Activated naive CD8-positive, alpha-beta T cell (primary cell): ENCODE results near the gene EPC2.

Experiments
- H3K27ac Mint-ChIP-seq: one replicate; pipeline ENCODE4 v1.8.0; 2021; ENCODE audit warnings: mixed read lengths
- H3K27me3 Mint-ChIP-seq: one replicate; pipeline ENCODE4 v1.8.0; 2021; ENCODE audit warnings: mixed read lengths
- H3K36me3 Mint-ChIP-seq: one replicate; pipeline ENCODE4 v1.8.0; 2021; ENCODE audit warnings: mixed read lengths
- H3K4me1 Mint-ChIP-seq: one replicate; pipeline ENCODE4 v1.8.0; 2021; ENCODE audit warnings: low read depth, mixed read lengths
- H3K4me3 Mint-ChIP-seq: one replicate; pipeline ENCODE4 v1.8.0; 2021; ENCODE audit warnings: mild to moderate bottlenecking, mixed read lengths
- H3K9me3 Mint-ChIP-seq: one replicate; pipeline ENCODE4 v1.8.0; 2021; ENCODE audit warnings: low read depth, mixed read lengths

Gene EPC2, protein sequence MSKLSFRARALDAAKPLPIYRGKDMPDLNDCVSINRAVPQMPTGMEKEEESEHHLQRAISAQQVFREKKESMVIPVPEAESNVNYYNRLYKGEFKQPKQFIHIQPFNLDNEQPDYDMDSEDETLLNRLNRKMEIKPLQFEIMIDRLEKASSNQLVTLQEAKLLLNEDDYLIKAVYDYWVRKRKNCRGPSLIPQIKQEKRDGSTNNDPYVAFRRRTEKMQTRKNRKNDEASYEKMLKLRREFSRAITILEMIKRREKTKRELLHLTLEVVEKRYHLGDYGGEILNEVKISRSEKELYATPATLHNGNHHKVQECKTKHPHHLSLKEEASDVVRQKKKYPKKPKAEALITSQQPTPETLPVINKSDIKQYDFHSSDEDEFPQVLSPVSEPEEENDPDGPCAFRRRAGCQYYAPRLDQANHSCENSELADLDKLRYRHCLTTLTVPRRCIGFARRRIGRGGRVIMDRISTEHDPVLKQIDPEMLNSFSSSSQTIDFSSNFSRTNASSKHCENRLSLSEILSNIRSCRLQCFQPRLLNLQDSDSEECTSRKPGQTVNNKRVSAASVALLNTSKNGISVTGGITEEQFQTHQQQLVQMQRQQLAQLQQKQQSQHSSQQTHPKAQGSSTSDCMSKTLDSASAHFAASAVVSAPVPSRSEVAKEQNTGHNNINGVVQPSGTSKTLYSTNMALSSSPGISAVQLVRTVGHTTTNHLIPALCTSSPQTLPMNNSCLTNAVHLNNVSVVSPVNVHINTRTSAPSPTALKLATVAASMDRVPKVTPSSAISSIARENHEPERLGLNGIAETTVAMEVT

DNA sequence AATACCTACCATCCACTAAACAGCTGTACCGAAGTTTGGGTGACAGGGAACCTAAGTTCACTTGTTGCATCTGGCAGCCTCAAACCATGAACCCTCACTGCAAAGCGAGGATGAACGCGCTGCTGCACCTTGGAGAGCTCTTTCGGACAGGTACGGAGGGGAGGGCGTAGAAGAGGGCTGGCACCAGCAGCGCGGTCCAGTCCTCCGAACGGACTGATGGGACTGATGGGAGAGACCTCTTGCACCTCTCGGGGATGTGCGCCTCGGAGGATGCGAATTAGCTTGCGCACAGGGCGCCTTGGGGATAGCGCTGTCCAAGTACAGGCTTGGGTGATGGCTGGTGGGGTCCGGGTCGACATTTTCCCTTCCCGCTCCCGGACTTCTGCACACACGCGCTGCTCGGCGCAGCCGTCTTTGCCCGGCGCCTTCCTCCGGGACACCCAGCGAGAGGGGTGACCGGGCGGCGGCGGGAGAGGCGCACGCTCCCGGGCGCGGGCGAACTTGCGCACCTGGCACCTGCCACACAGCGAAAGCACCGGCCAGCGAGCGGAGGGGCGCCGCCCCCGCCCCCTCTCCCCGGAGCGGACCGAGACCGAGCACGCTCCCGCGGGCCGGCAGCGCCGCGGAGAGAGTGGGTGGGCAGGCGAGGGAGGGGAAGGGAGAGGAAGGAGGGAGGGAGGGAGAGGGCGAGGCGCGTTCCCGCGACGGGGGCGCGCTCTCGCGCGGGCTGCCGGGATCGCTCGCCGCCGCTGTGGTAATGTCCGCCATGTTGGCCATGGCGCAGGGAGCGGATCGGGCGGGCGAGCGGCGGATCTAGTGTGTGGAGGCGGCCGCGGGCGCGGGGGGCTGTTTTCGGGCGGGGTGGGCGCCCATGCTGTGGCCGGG lies at the start of gene EPC2:
Gene EPC2, plus strand, starts transcription at position 754 of the 885 bp plus-strand sequence. CDS start 267 bp downstream, outside the sequence.
- Mint-ChIP-seq H3K4me1 (peaks cover 36% of the 10 kb centered on the region), H3K27ac (peak within 1 kb of the TSS; percentile 97), H3K4me3 (peak within 1 kb of the TSS; percentile 97), H3K9me3 (no peaks in the 10 kb centered on the region), H3K27me3 (no peaks in the 10 kb centered on the region), H3K36me3 (peaks cover 6% of the 10 kb centered on the region)

DNA sequence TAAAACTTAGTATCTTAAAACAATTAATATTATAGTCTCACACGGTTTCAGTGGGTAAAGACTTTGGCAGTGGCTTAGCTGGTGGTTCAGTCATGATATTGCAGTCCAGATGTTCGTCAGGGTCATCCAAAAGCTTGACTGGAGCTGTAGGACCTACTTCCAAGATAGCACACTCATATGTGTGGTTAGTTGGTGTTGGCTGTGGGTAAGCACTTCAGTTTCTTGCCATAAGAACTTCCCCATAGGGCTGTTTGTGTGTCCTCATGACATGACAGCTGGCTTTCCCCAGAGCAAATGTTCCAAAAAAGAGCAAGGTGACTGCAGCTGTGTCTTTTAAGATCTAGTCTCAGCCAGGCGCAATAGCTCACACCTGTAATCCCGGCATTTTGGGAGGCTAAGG lies 48.5 kb upstream of the EPC2 start:
- H3K9me3 Mint-ChIP-seq = no peaks in the 10 kb centered on the region
- no peak overlapping the region for H3K27ac Mint-ChIP-seq
- H3K36me3 Mint-ChIP-seq = peaks cover 2% of the 10 kb centered on the region
- no peak overlapping the region for H3K4me3 Mint-ChIP-seq
- no peaks in the 10 kb centered on the region for H3K4me1 Mint-ChIP-seq
- H3K27me3 Mint-ChIP-seq = no peaks in the 10 kb centered on the region

DNA sequence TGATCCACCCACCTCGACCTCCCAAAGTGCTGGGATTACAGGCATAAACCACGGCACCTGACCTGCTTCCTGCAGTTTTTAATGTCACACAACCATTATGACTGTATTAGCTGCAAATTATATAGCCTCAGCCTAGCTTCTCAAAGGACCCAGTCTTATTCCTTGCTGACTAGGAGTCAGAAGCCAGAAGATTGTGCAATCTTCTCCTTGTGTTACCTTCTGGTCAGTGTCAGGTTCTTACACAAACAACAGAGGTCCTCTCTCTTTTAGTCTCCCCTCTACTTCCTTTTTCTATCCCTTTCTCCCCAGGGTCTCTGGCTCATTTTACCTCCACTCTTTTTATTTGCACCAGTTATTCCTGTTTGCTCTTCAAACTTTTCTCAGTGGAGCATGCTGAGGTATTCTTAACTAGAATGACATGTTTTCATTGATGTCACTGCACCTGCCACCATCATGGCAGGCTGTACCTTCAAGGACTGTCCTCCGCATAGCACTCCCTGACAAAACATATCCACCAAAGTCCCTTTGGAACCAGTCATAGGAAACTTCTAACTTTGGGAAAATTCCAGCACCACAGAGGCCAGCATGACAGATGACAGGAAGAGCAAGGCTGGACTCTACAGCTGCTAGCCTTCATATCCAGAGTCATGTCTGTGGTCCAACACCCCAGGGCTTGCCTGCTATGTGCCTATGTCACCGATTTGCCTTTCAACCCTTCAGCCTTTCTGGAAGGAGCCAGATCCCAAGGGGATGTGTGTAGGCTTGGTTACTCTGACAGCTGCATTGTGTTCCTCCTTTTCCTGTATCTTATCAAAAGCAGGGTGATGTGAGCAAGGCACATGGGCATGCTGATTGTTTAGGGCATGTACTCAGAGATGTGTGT lies 45.2 kb upstream of the EPC2 start:
- Mint-ChIP-seq H3K4me1 (peaks cover 9% of the 10 kb centered on the region), H3K4me3 (no peak overlapping the region), H3K9me3 (no peaks in the 10 kb centered on the region), H3K27ac (peak overlapping the region; percentile 61), H3K27me3 (no peaks in the 10 kb centered on the region), H3K36me3 (peaks cover 4% of the 10 kb centered on the region)

DNA sequence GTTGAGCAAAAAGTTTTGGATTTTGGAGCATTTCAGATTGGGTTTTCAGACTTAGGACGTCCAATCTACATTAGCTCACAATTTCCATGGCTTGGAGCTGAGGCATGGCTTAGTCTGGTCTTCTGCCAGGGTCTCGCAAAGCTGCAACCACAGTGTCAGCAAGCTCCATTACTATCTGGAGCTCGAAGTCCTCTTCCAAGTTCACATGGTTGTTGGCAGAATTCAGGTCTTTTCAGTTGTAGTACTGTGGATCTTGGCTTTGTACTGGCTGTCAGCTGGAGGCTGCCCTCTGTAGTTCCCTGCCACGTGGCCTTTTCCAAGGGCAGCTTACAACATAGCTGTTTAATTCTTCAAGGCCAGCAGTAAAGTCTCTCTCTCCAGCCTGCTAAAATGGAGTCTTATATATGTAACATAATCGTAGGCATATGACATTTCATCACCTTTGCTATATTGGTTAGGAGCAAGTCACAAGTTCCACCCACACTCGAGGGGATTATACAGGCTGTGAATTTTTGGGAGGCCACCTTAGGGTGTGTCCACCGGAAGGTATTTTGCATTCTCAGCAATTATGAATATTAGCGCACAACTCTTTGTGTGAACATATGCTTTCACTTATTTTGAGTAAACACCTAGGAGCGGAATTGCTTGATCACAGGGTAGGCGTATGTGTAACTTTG lies 41.5 kb upstream of the EPC2 start:
- Mint-ChIP-seq H3K27ac (peak overlapping the region; percentile 90), H3K27me3 (no peaks in the 10 kb centered on the region), H3K4me3 (peak overlapping the region; percentile 30), H3K4me1 (peaks cover 9% of the 10 kb centered on the region), H3K9me3 (no peaks in the 10 kb centered on the region), H3K36me3 (peaks cover 4% of the 10 kb centered on the region)

DNA sequence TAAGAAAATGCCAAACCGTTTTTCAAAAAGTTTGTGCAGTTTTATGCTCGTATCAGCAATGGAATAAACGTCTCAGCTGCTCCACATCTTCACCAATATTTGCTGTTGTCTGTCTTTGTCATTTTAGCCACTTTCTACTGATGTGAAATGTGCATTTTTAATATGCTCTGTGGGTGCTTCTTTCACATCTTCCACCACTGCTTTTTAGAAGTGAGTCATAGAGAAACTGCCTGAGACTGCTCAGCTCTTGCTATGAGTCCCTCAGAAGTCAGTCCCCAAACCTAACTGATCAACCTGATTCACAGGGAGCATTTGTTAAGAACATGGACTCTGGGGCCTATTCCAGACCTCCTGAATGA lies 41.0 kb upstream of the EPC2 start:
- no peak overlapping the region for H3K27ac Mint-ChIP-seq
- no peaks in the 10 kb centered on the region for H3K27me3 Mint-ChIP-seq
- peaks cover 4% of the 10 kb centered on the region for H3K36me3 Mint-ChIP-seq
- H3K9me3 Mint-ChIP-seq = no peaks in the 10 kb centered on the region
- no peak overlapping the region for H3K4me3 Mint-ChIP-seq
- H3K4me1 Mint-ChIP-seq = peaks cover 9% of the 10 kb centered on the region

DNA sequence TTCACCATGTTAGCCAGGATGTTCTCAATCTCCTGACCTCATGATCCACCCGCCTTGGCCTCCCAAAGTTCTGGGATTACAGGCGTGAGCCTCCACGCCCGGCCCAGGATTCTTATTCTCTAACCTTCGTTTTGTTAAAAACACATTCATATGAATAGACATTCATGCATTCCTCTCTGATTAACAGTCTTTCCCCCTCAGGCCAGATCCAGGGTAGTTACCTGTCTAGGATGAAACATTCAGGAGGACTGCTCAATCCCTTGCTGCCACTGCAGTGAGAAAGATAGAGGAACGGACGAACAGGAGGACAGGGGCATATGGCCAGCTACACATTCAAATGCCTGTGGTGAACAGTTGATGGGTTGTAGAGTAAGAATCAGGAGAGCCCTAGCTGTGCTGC lies 39.6 kb upstream of the EPC2 start:
- Mint-ChIP-seq H3K4me3 (no peak overlapping the region), H3K36me3 (peaks cover 4% of the 10 kb centered on the region), H3K4me1 (peaks cover 9% of the 10 kb centered on the region), H3K27me3 (no peaks in the 10 kb centered on the region), H3K27ac (no peak overlapping the region), H3K9me3 (no peaks in the 10 kb centered on the region)

DNA sequence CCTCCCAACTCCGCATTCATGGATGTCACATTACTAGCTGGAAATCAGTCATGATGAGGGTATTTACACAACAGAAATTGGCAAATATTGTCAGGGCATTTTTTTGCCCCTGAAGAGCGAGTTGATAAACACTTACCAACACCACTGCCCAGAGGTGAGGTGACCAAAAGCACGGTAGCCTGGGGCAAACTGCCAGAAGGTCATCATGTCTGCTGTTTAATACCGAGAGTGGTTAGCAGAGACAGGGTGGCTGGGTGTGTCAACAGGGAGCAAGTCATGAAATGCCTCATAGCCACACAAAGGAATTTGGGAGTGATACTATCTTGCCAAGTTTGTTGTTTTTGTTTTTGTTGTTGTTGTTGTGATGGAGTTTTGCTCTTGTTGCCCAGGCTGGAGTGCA lies 37.0 kb upstream of the EPC2 start:
- Mint-ChIP-seq H3K4me3 (no peak overlapping the region), H3K4me1 (peaks cover 9% of the 10 kb centered on the region), H3K27me3 (no peaks in the 10 kb centered on the region), H3K9me3 (no peaks in the 10 kb centered on the region), H3K27ac (no peak overlapping the region), H3K36me3 (peaks cover 2% of the 10 kb centered on the region)

DNA sequence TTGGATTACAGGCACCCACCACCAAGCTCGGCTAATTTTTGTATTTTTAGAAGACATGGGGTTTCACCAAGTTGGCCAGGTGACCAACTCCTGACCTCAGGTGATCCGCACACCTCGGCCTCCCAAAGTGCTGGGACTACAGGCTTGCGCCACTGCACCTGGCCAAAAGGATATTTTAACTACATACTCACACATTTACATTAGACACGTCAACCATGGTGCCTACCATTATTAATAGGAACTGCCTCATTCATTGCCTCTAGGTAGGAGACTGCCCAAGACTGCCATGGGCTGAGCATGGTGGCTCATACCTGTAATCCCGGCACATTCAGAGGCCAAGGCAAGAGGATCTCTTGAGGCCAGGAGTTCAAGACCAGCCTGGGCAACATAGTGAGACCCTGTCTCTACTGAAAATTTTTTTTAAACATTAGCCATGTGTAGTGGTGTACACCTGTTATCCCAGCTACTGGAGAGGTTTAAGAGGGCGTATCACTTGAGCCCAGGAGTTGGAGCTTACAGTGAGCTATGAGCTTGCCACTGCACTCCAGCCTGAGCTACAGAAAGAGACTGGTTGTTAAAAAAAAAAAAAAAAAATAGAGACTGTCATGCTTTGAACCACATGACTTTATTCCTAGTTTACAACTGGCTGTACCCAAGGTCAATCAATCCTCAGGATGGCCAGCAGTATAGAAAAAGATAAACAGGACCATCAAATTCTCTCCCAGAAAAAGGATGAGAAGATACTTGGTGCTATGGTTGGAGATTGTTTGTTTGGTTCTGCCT lies 31.1 kb upstream of the EPC2 start:
- H3K9me3 Mint-ChIP-seq = no peaks in the 10 kb centered on the region
- no peak overlapping the region for H3K4me3 Mint-ChIP-seq
- peaks cover 2% of the 10 kb centered on the region for H3K36me3 Mint-ChIP-seq
- no peaks in the 10 kb centered on the region for H3K27me3 Mint-ChIP-seq
- peak overlapping the region; percentile 64 for H3K27ac Mint-ChIP-seq
- peaks cover 9% of the 10 kb centered on the region for H3K4me1 Mint-ChIP-seq

DNA sequence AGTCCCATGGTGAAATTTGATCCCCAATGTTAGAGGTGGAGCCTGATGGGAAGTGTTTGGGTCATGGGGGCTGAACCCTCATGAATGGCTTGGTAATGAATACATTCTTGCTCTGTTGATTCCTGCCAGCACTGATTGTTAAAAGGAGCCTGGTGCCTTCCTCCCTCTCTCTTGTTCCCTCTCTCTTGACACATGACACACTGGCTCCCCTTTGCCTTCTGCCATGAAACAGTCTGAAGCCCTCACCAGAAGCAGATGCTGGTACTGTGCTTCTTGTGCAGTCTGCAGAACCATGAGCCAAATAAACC lies 30.6 kb upstream of the EPC2 start:
- no peaks in the 10 kb centered on the region for H3K27me3 Mint-ChIP-seq
- peaks cover 9% of the 10 kb centered on the region for H3K4me1 Mint-ChIP-seq
- H3K9me3 Mint-ChIP-seq = no peaks in the 10 kb centered on the region
- peaks cover 2% of the 10 kb centered on the region for H3K36me3 Mint-ChIP-seq
- H3K27ac Mint-ChIP-seq = peak overlapping the region; percentile 64
- H3K4me3 Mint-ChIP-seq = no peak overlapping the region

DNA sequence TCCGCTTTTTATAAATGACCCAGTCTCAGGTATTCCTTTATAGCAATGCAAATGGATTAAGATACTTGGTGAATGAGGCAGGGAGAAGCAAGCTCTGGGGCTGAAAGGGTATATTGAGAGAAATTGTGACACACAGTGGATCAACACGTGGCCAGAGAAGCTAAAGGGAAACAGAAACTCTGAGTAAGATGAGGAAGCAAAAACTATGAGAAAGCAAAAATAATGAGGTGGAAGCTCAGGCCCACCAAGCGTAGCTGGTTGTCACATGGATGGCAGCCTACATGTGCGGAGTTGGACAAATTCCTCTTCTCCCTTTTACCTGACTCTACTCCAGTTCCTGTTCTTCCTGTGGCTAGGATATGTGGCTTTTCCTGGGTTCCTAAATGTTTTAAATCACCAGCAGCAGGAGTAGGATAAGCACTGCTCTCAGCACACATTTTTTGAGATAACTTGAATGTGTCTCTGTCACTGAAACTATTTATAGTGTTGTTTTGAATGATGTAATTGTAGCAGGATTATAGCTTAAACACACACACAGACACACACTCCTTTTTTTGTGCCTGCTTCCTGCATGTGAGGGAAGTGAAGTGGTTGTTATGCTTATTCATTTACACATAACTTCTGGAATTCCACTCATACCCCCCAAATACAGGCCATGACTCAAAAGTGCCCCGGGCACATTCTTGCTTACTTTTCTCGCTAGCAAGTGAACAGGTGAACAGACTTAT lies 30.1 kb upstream of the EPC2 start:
- Mint-ChIP-seq H3K27ac (peak overlapping the region; percentile 64), H3K9me3 (no peaks in the 10 kb centered on the region), H3K4me1 (peaks cover 9% of the 10 kb centered on the region), H3K4me3 (no peak overlapping the region), H3K27me3 (no peaks in the 10 kb centered on the region), H3K36me3 (peaks cover 2% of the 10 kb centered on the region)

DNA sequence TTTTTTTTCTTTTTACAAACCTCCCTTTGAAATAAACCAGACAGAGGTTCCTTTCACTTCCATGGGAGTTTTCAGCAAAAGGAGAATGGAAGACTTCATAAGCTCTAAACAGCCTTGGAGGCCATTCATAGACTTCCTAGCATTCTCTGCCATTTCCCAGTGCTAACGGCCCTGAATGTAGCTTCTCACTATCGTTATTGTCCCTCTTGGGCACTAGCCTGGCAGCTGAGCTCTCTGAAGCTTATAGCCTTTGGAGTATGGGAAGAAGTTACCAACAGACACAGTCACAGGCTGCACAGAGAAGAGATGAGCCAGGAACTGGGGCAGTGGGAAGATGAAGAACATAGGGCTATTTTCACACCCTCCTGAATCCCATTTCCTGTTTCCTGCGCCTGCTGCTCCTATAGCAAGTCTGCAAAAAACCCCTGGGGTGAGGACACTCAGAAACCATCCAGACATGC lies 29.1 kb upstream of the EPC2 start:
- Mint-ChIP-seq H3K27me3 (no peaks in the 10 kb centered on the region), H3K36me3 (peaks cover 2% of the 10 kb centered on the region), H3K27ac (no peak overlapping the region), H3K4me3 (no peak overlapping the region), H3K4me1 (peaks cover 9% of the 10 kb centered on the region), H3K9me3 (no peaks in the 10 kb centered on the region)

DNA sequence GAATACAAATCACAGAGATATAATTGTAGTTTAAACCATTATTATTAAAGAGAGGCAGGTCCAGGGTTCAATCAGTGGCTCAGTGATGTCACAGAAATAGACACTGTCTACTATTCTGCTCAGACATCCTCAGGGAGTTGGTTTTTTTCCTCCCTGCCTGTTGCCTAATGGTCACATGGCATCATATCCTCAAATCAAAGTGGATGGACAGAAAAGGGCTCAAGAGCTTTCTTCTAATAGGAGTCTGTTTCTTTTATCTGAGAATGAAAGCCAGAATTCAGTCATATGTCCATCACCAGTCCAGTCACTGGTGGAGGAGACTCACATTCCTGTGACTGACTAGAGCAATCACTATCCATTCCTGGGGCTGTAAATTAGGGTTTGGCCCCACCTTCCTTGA lies 27.9 kb upstream of the EPC2 start:
- Mint-ChIP-seq H3K4me1 (peaks cover 9% of the 10 kb centered on the region), H3K27ac (no peak overlapping the region), H3K9me3 (no peaks in the 10 kb centered on the region), H3K27me3 (no peaks in the 10 kb centered on the region), H3K4me3 (no peak overlapping the region), H3K36me3 (peaks cover 2% of the 10 kb centered on the region)

DNA sequence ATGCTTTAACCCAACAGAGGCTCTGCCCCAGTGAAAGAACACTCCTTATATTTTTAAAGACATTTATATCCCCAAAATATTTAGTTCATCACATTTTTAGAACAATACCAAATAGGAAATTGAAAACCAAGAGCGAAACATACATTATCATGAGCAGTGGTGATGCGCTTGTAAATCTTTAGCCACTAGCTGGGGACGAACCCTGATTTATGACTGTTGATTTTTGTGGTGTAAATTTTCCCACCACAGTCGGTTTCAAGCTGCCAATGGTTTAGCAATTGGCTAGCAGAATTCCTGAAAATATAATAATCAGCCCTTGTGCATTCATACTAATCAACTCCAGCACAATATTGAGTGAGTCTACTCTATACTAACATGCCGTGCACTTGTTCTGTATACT lies 27.3 kb upstream of the EPC2 start:
- peaks cover 9% of the 10 kb centered on the region for H3K4me1 Mint-ChIP-seq
- H3K27me3 Mint-ChIP-seq = no peaks in the 10 kb centered on the region
- no peak overlapping the region for H3K4me3 Mint-ChIP-seq
- peaks cover 2% of the 10 kb centered on the region for H3K36me3 Mint-ChIP-seq
- H3K27ac Mint-ChIP-seq = no peak overlapping the region
- no peaks in the 10 kb centered on the region for H3K9me3 Mint-ChIP-seq
